Mucosa of rectum (tissue), 2 donors: ENCODE results near the gene SLC35E2B.

Experiments used
- H3K27ac ChIP-seq, 2 donors: one replicate each; pipeline ENCODE4 v1.7.0; 2013; ENCODE audit warnings: inconsistent platforms in 2 of 2, low read depth in 2 of 2, low read length in 2 of 2
- H3K27me3 ChIP-seq, 2 donors: one replicate each; pipeline ENCODE4 v1.7.0; 2013; ENCODE audit warnings: low read length in 2 of 2; ENCODE audit not compliant: control insufficient read depth in 2 of 2, insufficient read depth in 2 of 2
- H3K36me3 ChIP-seq, 2 donors: one replicate each; pipeline ENCODE4 v1.7.0; 2013; ENCODE audit warnings: low read length in 2 of 2; ENCODE audit not compliant: control insufficient read depth in 2 of 2, insufficient read depth in 2 of 2
- H3K4me1 ChIP-seq, 2 donors: one replicate each; pipeline ENCODE4 v1.7.0; 2013; ENCODE audit warnings: low read length in 2 of 2, mild to moderate bottlenecking in 1 of 2; ENCODE audit not compliant: control insufficient read depth in 2 of 2, insufficient read depth in 2 of 2
- H3K4me3 ChIP-seq, 2 donors: one replicate each; pipeline ENCODE4 v1.7.0; 2013; ENCODE audit warnings: low read length in 2 of 2
- H3K9ac ChIP-seq, 2 donors: one replicate each; pipeline ENCODE4 v1.7.0; 2013; ENCODE audit warnings: low read length in 2 of 2, low read depth in 1 of 2, mild to moderate bottlenecking in 1 of 2
- H3K9me3 ChIP-seq, 2 donors: one replicate each; pipeline ENCODE4 v1.7.0; 2013; ENCODE audit warnings: low read length in 2 of 2; ENCODE audit not compliant: control insufficient read depth in 2 of 2
- donor health status: healthy.
- donor health status: Normal muscosa, but diverticular disease.

Gene SLC35E2B

DNA sequence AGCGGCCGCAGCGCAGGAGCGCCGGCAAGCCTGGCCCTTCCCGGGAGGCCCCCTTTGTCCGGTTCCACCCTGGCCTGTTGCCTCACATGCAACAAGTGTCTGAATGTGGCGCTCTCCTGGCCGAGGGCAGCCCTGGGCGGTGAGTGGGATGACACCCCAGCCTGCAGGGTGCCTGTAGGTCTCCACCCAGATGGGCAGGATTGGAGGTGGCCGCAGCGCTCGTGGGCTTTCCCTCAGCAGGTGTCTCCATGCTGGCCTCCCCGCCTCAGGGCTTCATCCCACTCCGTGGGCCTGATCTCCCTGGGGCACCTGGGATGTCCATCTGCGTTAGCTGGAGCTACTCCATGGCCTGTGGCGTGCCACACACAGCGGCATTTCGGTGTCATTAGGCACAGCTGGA lies 75.8 kb downstream of the SLC35E2B start:
- H3K27me3 ChIP-seq: no peaks in the 10 kb centered on the region
- peaks cover 4% of the 10 kb centered on the region in 2 donors for H3K36me3 ChIP-seq
- H3K4me3 ChIP-seq: peak overlapping the region; percentile 85 to 99
- no peaks in the 10 kb centered on the region for H3K9me3 ChIP-seq
- no peak overlapping the region for H3K27ac ChIP-seq
- peaks cover 21 to 23% of the 10 kb centered on the region in 2 donors for H3K4me1 ChIP-seq
- peak overlapping the region; percentile 68 to 100 for H3K9ac ChIP-seq

DNA sequence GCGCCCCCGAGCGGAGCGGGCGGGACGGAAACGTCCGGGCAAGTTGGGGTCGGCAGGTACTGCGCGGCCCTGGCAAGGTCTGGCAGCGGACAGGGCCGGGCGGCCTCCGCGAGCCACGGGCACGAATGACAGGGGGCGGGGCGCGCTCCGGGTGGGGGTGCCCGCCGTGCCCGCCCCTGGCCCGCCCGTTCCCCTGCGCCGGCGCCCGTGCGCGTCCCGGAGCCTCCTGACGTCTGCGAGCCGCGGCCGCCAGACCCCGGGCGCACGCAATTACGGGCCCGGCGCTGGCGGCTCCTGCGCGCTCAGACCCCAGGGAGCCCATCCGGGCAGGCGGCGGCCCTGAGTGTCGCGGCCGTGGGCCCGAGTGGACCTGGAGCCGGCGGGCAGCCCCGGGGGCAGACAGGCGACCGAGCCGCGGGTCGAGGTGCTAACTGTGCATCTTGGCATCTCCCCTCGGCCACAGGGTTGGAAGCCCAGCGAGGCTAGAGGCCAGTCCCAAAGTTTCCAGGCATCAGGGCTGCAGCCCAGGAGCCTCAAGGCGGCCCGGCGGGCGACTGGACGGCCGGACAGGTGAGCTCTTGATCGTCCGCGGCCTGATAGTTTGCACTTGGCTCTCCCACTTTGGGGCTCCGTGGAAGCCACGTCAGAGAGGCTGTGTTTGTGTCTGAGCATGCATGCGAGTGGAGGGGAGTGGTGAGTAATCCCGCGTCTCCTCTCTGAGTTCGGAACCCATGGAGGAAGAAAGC lies 76.4 kb downstream of the SLC35E2B start:
- H3K9me3 ChIP-seq: no peaks in the 10 kb centered on the region
- peak overlapping the region; percentile 100 for H3K27ac ChIP-seq
- peak overlapping the region; percentile 85 to 99 for H3K4me3 ChIP-seq

GRCh38 chr1:1615256-1616044 lies 77.1 kb downstream of the SLC35E2B start, which contains the start of gene MIB2:
MIB2 (plus strand) TSS chr1:1615500; CDS start chr1:1623453, 7,953 bp downstream.
- Histone ChIP-seq H3K4me3 (peak within 1 kb of the TSS; percentile 85 to 99), H3K27me3 (no peaks in the 10 kb centered on the region), H3K36me3 (peaks cover 4% of the 10 kb centered on the region in 2 donors), H3K9me3 (no peaks in the 10 kb centered on the region), H3K4me1 (peaks cover 21 to 23% of the 10 kb centered on the region in 2 donors), H3K27ac (peak within 1 kb of the TSS; percentile 100), H3K9ac (peak within 1 kb of the TSS; percentile 94 to 100)

More for the DNA sequence above, 76.4 kb downstream of the SLC35E2B start:
- peaks cover 21 to 23% of the 10 kb centered on the region in 2 donors for H3K4me1 ChIP-seq
- H3K36me3 ChIP-seq: peaks cover 4% of the 10 kb centered on the region in 2 donors
- H3K9ac ChIP-seq: peak overlapping the region; percentile 94 to 100
- H3K27me3 ChIP-seq: no peaks in the 10 kb centered on the region

DNA sequence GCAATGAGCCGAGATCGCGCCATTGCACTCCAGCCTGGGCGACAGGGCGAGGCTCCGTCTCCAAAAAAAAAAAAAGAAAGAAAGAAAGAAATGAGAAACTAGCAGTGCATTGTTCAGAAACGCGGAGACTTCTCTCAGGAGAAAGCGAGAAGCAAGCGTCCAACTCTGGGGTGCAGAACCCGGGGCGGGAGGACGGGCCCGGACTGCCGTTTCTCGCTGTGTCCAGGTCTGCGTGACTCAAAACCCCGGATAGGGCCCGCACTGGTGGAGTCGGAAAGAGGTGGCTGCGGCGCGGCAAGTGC lies 77.7 kb downstream of the SLC35E2B start:
- H3K9me3 ChIP-seq: no peaks in the 10 kb centered on the region

GRCh38 chr1:1614204-1614953 lies 78.2 kb downstream of the SLC35E2B start:
- Histone ChIP-seq H3K4me3 (peak overlapping the region; percentile 85 to 99), H3K9ac (peak overlapping the region; percentile 47 to 100), H3K27ac (peak overlapping the region in 1 of 2 donors; percentile 100), H3K27me3 (no peaks in the 10 kb centered on the region), H3K9me3 (no peaks in the 10 kb centered on the region), H3K36me3 (peaks cover 4% of the 10 kb centered on the region in 2 donors), H3K4me1 (peaks cover 21 to 23% of the 10 kb centered on the region in 2 donors)

More for the DNA sequence above, 77.7 kb downstream of the SLC35E2B start:
- Histone ChIP-seq H3K36me3 (peaks cover 4% of the 10 kb centered on the region in 2 donors), H3K4me1 (peaks cover 21 to 23% of the 10 kb centered on the region in 2 donors), H3K9ac (peak overlapping the region; percentile 44 to 100), H3K27ac (peak overlapping the region; percentile 100), H3K27me3 (no peaks in the 10 kb centered on the region), H3K4me3 (peak overlapping the region; percentile 85 to 99)

GRCh38 chr1:1613509-1614082 lies 79.0 kb downstream of the SLC35E2B start:
- Histone ChIP-seq H3K27ac (peak overlapping the region in 1 of 2 donors; percentile 100), H3K9me3 (no peaks in the 10 kb centered on the region), H3K9ac (no peak overlapping the region), H3K27me3 (no peaks in the 10 kb centered on the region), H3K4me3 (peak overlapping the region; percentile 85 to 99), H3K36me3 (peaks cover 4% of the 10 kb centered on the region in 2 donors), H3K4me1 (peaks cover 21 to 23% of the 10 kb centered on the region in 2 donors)

DNA sequence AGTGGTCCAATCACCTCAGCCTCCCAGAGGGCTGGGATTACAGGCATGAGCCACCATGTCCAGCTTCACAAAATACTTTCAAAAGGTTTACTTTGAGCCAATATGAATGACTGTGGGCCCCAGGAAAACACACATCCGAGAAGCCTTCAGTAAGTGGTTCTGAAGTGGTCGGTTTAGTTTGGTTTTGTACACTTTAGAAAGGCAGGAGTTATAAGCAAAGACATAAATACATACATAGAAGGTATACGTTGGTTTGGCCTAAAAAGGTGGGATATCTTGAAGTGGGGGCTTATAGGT lies 80.5 kb downstream of the SLC35E2B start:
- Histone ChIP-seq H3K27ac (no peak overlapping the region), H3K9me3 (no peaks in the 10 kb centered on the region), H3K27me3 (no peaks in the 10 kb centered on the region)

GRCh38 chr1:1610796-1611195 lies 81.8 kb downstream of the SLC35E2B start:
- no peak overlapping the region for H3K9ac ChIP-seq
- no peaks in the 10 kb centered on the region for H3K9me3 ChIP-seq
- H3K4me3 ChIP-seq: no peak overlapping the region
- H3K27ac ChIP-seq: no peak overlapping the region
- H3K4me1 ChIP-seq: peaks cover 14 to 15% of the 10 kb centered on the region in 2 donors
- no peaks in the 10 kb centered on the region for H3K36me3 ChIP-seq
- H3K27me3 ChIP-seq: no peaks in the 10 kb centered on the region

More for the DNA sequence above, 80.5 kb downstream of the SLC35E2B start:
- Histone ChIP-seq H3K4me1 (peaks cover 19 to 22% of the 10 kb centered on the region in 2 donors), H3K9ac (no peak overlapping the region), H3K4me3 (no peak overlapping the region), H3K36me3 (no peaks in the 10 kb centered on the region)

DNA sequence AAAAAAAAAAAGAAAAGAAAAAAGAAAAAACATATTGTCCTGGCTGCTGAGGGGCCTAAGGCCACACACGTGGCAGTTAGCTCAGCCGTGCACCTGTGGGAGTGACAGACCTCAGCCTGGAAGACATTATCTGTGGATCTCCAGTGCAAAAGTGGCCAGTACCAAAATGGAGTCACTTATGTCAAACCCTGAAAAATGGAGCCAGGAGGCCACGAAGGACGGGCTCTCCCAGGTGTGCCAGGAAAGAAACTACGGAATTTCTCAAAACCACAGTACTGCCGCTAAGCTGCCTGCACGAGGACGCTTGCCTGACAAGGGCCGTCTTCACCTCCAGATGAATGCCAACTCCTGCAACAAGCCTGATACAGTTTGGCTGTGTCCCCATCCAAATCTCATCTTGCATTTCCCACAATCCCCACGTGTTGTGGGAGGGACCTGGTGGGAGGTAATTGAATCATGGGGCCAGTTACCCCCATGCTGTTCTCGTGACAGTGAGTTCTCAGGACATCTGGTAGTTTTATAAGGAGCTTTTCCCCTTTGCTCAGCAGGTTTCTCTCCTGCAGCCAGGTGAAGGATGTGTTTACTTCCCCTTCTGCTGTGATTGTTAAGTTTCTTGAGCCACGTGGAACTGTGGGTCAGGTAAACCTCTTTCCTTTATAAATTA lies 82.6 kb downstream of the SLC35E2B start:
- Histone ChIP-seq H3K9ac (no peak overlapping the region), H3K9me3 (no peaks in the 10 kb centered on the region), H3K27me3 (no peaks in the 10 kb centered on the region), H3K36me3 (no peaks in the 10 kb centered on the region), H3K27ac (no peak overlapping the region), H3K4me3 (no peak overlapping the region), H3K4me1 (peaks cover 14% of the 10 kb centered on the region in 2 donors)
